Mucosa of gallbladder (tissue), 1 donor: ENCODE results near the gene SLC22A16. TPM values are rescaled to one million over a fixed set of nuclear protein-coding genes. Genes with fewer than 3 reads are reported as not detected.
"Not testable (repeated sequence)": the region's sequence is repeated elsewhere in the genome, so short reads cannot be mapped to it uniquely, and the experiment has no call there.

Experiments
- DNase-seq: peaks from one replicate; pipeline ENCODE4 v3.0.0-alpha.2; 2020; ENCODE audit warnings: low spot score
- total RNA-seq: library from RNA; stranded (reverse); gene quantifications from one replicate; pipeline ENCODE4 v1.2.1, GENCODE V29; 2021
- donor health status: DM: no; HTN: no; CAD: no.

SLC22A16 gene
- total RNA-seq, 1 donor from 2014 or later = not detected

DNA sequence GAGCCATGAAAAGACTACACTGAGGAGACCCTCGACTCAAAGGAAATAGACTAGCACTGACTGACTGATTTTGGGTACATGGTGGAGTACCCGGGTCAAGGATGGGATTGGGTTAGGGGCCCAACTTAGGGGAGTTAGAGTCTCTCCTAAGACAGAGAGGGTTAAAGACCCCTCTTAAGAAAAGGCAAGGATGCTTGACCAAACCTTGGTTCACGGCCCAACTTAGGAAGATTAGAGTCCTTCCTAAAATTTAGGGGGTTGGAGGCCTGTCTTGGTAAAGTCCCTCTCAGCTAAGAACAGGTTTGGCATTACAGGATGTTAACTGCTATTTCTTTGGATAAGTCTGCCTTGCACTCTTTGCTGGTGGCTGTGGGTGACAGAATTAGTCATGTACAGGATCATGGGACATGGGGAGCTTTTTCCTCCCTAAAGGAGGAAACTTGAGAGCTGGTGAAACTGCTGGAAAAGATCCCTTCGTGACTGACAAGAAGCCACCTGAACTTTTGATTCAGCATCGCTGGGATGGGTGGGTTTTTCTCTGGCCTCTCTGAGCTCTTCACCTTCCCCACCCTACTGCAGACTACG is 12.3 kb upstream of the SLC22A16 start:
- no peak for DNase-seq

DNA sequence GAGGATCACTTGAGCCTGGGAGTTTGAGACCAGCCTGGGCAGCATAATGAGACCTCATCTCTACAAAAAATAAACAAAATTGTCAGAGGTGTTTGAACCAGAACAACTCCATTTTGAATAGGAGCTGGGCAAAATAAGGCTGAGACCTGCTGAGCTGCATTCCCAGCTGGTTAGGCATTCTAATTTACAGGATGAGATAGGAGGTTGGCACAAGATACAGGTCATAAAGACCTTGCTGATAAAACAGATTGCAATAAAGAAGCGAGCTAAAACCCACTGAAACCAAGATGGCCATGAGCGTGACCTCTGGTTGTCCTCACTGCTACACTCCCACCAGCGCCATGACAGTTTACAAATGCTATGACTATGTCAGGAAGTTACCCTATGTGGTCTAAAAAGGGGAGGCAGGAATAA is 11.6 kb upstream of the SLC22A16 start:
- not testable (repeated sequence) for DNase-seq

DNA sequence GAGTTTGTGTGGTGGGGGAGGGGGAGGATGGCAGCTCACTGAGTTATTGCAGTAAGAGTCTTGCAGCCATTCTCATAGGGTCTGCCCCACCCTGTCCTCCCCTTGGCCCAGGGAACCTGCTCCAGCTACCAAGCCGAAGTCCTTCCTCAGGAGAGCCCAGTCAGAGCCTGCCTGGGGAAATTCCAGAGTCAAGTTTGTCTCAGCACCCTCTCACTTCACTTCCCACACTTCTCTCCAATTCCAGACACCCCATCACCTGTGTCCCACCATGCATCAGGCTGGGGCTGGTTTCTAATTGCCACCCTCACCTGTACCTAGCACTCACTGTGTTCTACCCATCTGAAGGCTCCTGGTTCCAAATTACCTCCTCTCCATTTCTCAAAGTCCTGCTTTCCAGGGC is 10.3 kb upstream of the SLC22A16 start:
- no peak for DNase-seq

DNA sequence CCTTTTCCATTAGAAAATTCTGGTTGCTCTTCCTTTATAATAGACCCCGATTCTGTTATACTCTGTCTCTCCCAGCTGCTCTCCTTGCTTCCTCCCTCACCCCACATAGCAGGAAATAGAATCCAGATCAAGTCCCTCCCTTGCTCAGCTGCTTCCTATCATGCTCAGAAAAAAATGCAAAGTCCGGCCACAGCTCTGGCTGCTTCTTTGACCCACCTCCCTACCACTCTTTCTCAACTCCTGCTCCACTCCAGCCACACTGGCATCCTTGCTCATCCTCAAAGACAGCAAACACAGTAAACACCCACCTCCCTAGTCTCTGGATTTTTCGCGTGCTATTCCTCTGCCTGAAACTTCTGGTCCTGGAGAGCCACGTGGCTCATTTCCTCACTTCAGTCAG is 9.1 kb upstream of the SLC22A16 start:
- DNase-seq = no peak

DNA sequence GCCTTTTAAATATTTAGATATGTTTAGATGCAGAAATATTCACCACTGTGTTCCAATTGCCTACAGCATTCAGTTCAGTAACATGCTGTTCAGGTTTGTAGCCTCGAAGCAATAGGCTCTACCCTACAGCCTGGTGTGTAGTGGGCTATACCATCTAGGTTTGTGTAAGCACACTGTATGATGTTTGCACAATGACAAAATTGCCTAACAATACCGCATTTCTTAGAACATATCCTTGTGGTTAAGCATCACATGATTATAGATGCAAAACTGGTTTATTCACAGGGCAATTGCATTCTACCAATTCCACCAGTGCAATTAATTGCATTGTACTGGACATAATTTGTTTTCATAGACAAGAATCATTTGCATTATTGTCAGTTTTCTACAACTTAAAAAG is 7.9 kb upstream of the SLC22A16 start:
- no peak for DNase-seq

DNA sequence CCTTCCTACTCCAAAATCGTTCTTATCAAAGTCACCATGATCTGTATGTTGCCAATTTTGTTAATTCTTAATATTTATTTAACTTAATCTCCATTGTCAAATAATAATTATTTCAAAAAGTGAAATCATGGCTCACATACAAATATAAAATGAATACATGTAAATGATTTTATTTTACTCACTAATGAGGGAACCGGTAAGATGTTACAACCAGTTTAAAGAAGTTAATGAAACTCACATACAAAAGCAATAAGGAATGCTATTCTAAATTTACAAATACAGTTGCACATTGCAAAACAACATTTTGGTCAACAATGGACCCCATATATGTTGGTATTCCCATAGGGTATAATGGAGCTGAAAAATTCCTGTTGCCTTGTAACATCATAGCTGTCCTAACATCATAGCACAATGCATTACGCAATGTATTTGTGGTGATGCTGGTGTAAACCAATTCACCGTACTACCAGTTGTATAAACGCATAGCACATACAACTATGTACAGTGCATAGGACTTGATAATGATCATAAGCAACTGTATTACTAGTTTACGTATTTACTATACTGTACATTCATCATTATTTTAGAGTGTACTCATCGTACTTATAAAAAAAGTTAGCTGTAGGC is 6.5 kb upstream of the SLC22A16 start:
- no peak for DNase-seq

DNA sequence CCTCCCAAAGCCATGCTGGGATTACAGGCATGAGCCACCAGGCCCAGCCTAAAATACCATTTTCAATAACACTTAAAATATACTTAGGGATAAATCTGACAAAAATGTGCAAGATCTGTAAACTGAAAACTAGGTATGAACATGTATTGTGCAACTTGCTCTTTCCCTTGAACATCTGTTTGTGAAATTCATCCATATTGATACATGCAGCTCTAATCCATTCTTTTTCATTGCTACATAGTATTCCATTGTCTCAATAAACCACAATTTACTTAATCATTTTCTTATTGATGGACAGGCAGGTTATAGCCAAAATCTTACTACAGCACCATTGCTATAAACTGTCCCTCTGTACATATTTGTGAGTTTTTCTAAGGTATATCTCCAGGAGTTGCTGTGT is 4.7 kb upstream of the SLC22A16 start:
- no peak for DNase-seq

DNA sequence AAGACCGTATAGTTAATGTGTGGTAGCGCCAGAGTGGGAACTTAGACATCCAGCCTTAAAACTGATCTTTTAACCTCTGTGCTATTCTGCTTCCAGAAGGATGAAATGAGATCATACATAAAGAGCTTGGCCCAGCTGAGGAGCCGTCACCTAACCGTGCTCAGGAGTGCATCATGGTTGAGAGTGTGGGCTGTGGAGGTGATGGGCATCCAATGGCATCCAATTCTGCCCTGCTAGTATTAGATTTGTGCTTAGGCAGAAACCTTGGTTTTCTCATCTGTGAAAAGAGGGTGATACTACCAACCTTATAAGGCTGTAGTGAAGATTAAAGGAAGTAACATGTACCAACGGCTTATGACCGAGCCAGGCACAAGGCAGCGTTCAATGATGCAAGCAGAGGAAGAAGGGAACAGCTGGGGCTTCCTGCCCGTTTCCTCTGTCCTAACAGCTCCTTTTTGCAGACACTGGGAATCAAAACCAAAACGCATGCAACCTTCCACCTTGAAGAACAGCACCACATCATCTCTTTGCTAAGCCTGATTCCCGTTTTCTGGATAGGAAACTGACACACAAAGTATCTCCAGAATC is 1.3 kb downstream of the SLC22A16 start:
- DNase-seq = no peak

DNA sequence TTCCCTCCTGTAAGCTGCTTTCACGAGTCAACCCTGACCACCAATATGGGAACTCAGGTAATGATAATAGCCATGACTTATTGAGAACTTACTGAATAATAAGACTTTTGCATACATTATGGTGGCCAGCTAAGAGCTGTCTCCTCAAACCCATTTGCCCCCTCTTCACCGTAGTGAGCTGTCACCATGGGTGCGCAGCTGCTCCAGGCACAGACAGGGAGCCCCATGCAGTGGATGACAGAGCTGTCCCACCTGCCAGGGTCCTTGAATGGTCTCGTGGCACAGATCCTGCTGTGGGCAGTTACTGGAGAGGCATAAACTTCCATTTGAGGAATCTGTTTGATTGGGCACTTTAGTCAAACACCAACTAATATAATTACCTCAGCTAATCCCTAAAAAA is 1.9 kb downstream of the SLC22A16 start:
- DNase-seq = no peak

DNA sequence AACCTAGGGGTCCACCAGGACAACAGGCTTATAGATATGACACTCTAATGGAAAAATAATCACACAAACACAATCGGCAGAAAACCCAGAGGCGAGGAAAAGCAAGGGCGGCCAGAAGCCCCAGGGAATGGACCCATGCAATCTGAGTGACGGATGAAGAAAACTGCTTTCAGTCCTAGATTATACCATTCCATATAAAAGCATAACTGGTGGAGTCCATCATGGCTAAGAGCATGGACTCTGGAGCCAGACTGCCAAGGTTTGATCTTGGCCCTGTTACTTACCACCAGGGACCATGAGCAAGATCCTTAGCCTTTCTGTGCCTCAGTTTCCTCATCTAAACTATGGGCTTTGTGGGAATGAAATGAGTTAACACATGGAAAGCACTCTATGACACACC is 3.7 kb downstream of the SLC22A16 start:
- DNase-seq = no peak

DNA sequence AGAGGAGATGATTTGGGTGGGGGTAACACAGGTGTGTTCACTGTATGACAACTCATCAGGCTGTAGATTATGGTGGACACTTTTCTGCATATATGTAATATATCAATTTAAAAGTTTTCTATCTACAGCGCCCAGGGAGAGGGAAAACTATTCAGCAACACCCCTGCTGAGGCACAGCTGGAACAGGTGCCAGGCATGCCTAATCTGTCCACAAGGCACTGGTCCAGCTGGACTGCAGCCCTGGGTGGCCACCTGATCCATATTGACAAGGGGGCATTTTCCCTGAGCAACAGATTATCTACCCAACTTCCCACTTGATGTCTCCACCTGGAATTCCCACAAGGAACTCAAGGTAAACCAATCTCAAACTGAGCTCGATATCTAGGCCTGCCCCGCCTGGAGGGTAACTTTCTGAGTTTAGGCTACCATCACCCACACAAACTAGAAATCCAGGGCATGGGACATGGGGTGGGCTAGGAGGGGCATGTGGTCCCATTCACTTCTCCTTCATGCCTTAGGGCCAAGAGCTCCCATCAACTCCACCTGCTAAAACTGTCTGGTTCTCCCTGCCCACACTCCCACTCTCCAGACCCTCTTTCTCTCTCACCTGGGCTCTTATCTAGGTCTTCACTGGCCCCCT is 4.6 kb downstream of the SLC22A16 start:
- DNase-seq = no peak

DNA sequence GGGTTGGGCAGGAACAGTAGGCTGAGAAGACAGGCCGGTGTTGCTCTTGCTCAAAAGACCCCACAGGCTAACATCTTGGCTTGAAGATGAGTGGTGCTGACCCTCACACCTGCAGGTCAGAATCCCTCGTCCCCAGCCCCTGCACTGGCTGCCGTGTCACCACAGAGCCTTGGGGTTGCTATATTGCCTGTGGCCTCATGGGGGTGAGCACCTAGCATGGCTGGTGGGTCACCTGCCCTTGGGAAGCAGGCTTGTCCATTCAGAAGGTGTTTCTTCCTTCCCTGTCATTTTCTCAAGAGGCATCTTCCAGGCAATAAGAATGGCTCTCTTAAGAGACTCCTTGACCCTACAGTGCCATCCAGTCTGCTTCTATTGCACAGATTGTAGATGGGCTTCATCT is 7.7 kb downstream of the SLC22A16 start:
- DNase-seq = no peak

DNA sequence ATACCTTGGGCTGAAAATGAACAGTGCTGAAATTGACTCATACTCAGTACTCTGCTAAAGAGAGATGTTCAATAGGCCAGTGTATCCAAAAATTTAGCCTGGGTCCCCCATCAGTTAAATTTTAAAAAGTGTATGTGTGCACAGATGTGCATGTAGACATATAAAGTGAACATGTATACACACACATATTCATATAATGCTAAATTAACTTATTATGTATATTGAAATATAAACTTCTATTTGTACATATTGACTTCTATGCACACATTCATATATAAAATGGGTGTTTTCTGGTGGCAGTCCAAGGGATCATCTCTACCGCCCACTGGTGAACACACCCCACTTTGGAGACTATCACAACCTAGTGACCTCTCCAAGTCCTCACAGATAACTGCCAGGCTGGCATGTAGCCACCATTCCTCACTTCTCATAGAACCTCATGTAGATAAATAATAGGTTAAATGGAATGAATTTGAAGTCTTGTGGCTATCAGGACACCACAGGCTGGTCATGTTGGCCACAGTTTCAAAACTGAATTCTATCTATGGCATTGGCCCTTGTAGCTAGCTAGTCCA is 8.8 kb downstream of the SLC22A16 start:
- DNase-seq = no peak

DNA sequence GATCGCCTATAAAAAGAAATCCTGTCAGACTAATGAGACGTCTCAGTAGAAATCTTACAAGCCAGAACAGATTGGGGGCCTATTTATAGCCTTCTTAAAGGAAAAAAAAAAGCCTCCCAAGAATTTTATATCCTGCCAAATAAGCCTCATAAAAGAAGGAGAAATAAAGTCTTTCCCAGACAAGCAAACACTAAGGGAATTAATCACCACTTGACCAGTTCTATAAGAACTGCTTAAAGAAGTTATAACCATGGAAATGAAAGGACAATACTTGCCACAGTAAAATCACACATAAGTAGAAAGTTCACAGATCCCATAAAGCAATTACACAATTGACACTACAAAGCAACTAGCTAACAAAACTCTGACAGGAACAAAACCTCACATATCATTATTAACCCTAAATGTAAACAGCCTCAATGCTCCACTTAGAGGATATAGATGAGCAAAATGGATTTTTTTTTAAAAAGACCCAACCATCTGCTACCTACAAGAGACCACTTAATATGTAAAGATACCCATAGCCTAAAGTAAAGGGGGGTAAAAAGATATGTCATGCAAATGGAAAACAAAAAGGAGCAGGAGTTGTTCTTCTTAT is 13.4 kb downstream of the SLC22A16 start:
- no peak for DNase-seq

DNA sequence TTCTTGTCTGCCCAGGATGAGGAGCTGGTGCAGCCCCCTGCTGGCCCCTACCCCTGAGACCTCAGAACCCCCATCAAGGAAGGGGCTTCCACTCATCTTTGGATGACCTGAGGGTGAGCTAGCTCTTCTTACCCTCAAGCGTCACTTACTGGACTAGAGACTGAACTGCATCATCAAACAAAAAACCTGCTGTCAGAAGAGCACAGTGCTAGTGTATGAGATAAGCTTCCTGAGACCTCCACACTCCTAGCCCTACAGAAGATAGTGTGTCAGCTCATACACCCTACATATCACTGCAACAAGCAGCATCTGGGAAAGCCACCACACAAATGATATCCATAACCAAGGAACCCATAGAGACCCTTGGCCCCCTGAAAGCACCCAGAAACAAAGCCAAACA is 15.0 kb downstream of the SLC22A16 start:
- no peak for DNase-seq

DNA sequence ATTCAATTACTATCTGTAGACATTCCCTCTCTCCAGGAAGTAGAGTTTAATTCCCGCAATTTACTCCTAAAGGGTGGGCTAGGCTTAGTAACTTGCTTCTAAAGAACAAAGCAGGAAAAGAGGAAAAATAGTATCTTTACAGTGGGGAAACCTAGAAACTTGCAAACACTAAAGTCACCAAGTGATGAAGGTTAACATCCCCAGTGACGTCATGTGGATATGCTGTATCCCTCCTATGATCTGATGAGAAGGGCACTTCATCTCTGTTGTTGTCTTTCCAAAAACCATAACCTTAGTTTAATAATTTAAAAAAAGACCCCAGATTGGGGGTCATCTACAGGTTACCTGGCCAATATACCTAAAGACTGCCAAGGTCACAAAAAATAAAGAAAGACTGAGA is 17.3 kb downstream of the SLC22A16 start:
- DNase-seq = no peak

DNA sequence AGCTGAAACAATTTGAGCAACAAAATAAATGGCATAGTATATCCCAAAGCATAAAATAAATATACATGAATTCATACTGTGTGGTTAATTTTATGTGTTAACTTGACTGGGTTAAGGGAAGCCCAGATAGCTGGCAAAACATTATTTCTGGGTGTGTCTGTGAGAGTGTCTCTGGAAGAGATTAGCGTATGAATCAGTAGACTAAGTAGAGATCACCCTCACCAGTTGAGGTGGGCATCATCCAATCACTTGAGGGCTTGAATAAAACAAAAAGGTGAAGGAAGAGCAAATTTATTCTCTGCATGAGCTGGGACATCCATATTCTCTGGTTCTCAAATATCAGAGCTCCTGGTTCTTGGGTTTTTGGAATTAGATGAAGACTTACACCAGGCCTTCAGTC is 17.9 kb downstream of the SLC22A16 start:
- no peak for DNase-seq

DNA sequence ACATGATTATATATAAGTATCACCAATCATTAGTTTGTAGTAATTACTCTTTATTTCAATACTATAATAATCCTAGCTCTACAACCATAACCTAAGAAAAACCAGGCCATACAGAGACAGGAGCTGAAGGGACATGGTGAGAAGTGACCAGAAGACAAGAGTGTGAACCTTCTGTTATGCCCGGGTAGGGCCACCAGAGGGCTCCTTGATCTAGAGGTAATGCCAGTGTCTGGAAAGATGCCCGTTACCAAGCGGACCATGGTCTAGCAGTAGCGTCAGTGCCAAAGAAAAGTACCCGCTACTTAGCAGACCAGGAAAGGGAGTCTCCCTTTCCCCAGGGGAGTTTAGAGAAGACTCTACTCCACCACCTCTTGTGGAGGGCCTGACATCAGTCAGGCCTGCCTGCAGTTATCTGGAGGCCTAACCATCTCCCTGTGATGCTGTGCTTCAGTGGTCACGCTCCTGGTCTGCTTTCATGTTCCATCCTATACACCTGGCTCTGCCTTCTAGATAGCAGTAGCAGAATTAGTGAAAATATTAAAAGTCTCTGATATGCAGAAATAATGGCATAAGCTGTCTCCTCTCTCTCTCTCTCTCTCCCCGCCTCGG is 18.7 kb downstream of the SLC22A16 start:
- DNase-seq = peak; percentile 57

DNA sequence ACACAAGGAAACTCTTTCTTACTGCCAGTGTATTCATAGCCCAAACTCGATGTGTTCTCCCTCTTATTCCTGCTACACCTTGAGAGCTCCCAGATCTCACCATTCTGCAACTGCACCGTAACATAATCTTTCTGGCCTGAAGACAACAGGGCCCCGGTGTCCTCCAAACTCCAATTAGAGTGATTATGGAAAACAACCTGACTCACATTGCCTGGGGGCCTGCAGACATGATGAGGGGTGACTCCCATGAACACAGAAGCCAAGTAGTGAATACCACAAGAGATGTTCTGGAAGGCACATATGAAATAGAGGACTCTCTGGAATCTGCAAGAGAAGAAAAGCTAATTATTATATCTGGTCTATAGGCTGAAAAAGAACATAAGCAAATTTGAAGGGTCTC is 19.7 kb downstream of the SLC22A16 start:
- DNase-seq = no peak

DNA sequence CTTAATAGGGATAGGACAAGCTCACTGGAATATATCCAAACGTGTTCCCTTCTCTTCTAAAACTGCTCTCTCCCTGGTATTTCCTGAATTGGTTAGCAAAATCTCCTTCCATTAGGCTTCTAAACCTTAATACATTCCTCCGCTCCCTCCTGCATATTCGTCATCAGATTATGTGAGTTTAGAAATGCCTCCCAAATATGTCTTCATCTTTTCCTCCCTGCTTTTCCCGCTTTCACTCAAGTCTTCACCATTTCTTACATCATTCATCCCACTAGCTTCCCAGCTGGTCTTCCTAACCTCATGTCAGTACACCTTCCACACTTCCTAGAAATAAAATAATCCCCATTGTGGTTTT is 26.9 kb downstream of the SLC22A16 start:
- DNase-seq = no peak

DNA sequence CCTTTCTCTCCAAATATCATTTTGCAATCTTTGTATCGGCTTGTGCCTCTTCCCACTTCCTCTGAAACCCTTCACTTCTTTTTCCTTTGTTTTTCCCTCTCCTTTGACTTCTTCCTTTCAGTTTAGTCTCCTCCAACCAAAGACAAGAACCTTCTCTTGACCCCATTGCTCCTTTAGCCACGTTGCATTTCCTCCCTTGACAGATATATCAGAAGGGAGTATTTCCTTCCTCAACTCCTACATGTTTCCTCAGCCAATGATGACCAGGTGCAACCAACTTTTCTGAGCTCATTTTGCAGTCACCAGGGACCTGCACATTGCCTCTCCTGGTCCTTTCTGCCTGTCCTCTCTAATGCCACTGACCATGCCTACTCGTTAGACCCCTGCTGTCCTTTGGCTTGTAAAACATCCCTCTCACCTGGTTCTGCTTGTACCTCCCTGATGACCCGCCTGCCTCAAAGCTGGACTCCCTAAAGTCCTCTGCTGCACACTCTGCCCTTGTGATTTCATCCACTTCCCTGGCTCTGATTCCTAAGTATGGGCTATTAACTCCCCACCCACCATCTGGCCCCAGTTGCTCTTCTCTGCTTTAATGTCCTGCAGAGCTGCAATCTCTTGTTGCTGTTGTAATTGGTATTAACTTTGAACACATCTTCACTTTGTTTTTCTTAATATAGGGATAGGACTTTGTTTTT is 27.4 kb downstream of the SLC22A16 start:
- no peak for DNase-seq

DNA sequence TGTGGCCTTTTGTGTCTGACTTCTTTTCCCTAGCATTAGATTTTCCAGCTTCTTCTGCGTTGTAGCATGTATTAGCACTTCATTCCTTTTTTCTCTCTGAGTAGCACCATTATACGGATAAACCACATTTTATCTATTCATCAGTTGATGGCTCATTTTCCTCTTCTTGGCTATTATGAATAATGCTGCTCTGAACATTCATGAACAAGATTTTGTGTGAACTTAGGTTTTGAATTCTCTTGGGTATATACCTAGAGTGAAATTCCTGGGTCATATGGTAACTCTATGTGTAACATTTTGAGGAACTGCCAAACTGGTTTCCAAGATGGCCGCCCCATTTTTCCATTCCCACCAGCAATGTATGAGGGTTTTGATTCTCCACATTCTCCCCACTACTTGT is 28.7 kb downstream of the SLC22A16 start:
- DNase-seq = no peak
